Measurements from ENCODE around the gene ACTR3C.

- TF ChIP-seq CTCF (IDR thresholded peaks at IDR 0.05): no peak
- no peak for TF ChIP-seq POLR2A (IDR thresholded peaks at IDR 0.05)
Observed at GRCh38 chr7:150361402-150361801, 38.1 kb upstream of the ACTR3C start.

Data from adrenal gland (tissue), 5 donors.